Endometrial microvascular endothelial cells (primary cell): ENCODE results near the gene ASB6. TPM values are rescaled to one million over a fixed set of nuclear protein-coding genes. Genes with fewer than 3 reads are reported as not detected.

Source experiments
- in situ Hi-C: cut with HindIII; loops from 2 replicates; pipeline ENCODE4 v1.10.0; 2017; ENCODE audit warnings: low sequenced_read_pairs, low pct_unique_long_range_greater_than_20kb; ENCODE audit errors: inconsistent ontology term
- total RNA-seq: library from RNA; depleted of rRNA; stranded (reverse); fragments of >200 nt; gene quantifications from one replicate; pipeline ENCODE4 v1.2.3, GENCODE V29; 2015; ENCODE audit errors: inconsistent ontology term

Gene ASB6
- total RNA-seq, 1 donor from 2014 or later = 33.6 TPM

DNA sequence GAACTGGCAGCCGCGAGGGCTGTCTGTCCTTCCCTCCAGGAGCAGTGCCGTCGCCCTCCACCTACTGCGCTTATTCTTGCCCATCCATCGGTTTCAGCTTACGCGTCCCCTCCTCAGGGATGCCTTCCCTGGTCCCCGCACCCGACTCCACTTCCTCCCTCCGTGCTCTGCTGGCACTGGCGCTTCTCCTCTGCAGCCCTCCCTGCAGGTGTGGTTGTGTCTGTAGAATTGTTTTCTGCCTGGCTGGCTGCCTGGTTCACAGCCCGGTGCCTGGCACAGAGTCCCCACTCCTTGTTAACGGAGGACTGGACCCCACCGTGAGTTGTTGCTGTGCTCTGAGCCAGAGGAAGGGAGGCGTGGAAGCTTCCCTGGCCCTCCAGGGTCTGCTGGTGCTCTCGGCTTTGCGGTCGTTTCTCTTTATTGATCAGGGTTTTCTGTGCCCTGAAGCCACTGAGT lies 10.2 kb downstream of the ASB6 start:
- in situ Hi-C loops = no loop called here

DNA sequence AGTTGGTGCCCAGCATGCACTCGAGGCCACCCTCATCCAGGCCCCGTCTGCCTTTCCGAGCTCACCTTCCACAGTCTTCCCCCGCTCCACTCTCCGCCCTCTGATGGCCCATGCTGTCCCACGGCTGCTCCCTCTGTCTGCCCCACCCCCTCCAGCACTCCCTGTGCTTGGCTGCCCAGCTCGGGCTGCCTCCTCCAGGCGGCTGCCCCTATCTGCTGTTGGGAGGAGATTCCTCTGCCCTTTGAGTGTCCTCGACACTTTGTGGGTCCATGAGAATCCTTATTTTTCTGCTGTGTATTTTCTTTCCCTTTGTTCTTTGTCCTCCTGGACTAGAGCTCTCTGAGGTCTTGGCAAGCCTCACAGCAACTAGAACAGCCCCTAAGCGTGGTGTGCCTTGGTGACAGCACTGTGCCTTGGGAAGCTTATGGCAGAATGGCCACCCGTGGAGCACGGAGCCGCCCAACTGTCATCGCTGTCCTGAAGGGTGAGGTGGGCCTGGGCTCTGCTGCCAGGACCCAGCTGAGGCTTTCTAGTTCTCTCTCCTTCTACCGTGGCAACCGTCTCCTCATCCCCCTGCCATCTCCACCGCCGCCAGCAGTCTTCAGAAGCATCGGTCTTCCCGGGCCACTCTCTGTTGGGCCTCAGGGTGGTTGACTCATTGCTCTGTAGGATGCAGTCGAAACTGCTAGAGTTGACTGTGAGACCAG lies 10.8 kb downstream of the ASB6 start:
- in situ Hi-C loops = no loop called here

DNA sequence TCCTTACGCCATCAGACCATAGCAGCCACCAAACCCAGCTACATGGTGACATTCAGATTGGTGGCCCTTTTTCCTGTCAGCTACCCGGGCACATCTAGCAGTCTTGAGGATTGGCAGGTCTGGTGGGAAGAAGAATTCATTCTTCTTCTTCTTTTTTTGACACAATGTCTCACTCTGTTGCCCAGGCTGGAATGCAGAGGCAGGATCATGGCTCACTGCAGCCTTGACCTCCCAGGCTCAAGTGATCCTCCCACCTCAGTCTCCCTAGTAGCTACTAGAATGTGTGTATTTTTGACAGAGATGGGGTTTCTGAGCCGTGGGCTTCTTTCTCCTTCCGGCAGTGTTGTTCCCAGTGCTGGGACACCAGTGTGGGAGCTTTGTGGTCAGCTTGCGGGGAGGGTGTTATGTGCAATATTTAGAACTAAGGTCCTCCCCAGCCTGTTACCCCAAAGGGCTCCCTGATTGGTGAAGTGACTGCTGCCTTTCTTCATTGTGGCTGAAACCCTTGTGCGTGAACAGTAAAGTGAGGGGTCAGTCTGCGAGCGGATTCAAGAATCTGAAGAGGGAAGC lies 12.6 kb downstream of the ASB6 start:
- in situ Hi-C loops = loop anchor here (10.0 kb wide), 1 partner anchor 495 kb away; no protein-coding TSS in a partner anchor

DNA sequence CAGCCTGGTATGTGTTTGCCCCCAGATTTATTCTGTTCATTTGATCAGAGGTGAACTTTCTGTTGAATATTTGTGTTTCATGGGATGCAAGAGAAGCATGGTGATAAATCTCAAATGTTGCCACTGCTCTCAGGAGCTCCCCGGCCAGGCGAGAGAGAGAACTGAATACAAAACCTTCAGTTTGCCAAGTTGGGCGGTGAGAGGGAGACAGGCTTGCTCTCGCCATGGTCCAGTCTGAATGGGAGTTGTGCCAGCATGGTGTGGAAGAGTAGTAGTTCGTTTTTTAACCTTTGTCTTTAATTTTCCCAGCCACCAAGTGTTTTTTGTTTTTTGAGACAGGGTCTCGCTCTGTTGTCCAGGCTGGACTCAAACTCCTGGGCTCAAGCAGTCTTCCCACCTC lies 13.2 kb downstream of the ASB6 start:
- in situ Hi-C loops = loop anchor here (10.0 kb wide), 1 partner anchor 494 kb away; no protein-coding TSS in a partner anchor

DNA sequence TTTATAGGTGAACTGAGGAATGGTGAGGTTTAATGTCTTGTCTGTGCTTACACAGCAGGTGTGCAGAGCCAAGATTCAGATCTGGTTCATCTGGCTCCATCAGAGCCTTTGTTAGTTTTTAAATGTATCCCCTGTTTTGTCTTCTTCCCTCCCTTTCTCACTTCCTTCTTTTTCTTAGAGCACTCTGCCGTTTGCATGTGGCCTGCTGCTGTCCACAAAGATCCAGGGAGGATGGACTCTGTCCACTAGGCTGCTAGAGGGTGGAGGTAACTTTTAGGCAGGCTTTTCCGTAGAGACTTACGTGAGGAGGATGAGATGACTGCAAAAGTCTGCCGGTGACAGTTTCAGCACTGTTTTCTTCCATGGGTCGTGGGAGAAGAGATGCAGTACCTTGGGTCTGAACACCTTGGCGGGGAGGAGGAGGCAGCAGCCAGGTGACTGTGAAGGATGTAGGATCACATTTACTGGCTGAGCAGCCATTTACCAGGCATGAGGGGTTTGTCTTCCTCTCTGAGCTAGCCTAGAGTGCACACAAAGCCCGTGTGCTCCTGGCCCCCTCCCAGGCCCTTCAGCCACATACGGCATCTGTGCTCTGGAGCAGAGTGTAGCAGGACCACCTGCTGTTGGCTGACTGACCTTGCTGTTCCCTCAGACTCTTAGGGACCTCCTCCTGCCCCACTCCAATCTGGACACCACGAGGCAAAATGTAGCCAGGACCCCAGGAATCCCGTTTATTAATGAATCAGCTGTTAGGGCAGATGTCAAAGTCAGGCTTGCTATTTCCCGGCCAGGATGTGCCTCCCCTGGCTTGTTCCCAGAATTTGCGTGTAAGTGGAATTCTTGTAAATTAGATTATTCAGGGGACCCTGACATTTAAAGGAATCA lies 14.2 kb downstream of the ASB6 start:
- in situ Hi-C loops = loop anchor here (10.0 kb wide), 1 partner anchor 493 kb away; no protein-coding TSS in a partner anchor

DNA sequence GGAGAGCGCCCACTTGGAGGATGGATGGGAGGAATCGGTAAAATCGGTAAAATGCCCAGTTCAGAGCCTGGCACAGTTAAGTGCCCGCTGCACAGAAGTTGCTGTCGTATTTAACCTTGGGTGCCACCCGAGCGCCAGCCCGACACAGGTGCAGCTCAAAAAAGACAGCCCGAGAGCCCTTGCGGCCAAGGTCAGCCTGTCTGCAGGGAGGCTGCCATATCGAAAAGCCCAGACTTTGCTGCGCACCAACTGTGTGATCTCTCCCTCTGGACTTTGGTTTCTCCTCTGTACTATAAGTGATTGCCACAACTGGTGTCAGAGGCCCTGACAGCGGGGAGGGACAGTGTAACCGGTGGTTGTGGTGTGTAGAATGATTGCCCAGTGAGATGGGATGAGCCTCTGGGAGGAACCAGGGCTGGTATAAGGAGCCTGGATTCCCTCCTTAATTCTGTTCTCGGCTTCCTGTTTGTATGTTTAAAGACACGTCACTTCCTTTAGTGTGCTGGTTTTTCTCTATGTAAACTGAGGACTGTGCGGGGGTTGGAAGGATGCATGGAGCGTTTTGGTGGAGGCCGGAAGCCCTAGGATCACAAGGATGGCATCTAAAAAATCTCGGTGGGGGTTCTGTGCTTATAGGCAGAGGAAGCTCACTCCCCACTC lies 15.2 kb downstream of the ASB6 start:
- in situ Hi-C loops = loop anchor here (10.0 kb wide), 1 partner anchor 492 kb away; no protein-coding TSS in a partner anchor

DNA sequence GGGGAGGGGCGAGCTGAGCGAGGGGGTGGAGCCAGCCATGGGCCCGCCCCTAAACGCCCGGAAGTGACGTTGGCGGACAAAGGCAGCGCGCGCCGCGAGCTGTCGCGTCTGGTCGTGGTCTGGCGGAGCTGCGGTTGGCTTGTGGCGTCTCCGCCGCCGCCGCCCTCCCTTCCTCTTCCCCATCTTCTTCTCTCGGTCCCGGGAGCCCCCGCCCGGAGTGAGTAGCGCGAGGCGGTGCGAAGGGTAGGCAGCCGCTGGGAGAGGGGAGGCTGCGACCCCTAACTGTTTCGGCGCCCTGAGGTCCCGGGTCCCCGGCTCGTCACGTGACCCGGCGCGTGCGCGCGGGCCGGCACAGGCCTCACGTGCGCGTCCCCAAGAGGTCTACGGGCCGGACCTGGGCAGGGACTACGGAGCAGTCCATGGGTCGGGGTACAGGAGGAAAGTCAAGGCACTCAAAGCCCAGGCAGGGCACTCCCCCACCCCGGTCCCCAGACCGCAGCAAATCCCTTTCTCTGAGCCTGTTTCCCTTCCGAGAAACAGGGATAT lies 15.8 kb downstream of the ASB6 start, which contains the start of gene NTMT1:
Gene NTMT1 (plus strand): TSS at position 85 of the 546 bp plus-strand sequence. CDS start 6,541 bp downstream, outside the sequence.
- in situ Hi-C loops = loop anchor here (10.0 kb wide), 1 partner anchor 491 kb away; no protein-coding TSS in a partner anchor

DNA sequence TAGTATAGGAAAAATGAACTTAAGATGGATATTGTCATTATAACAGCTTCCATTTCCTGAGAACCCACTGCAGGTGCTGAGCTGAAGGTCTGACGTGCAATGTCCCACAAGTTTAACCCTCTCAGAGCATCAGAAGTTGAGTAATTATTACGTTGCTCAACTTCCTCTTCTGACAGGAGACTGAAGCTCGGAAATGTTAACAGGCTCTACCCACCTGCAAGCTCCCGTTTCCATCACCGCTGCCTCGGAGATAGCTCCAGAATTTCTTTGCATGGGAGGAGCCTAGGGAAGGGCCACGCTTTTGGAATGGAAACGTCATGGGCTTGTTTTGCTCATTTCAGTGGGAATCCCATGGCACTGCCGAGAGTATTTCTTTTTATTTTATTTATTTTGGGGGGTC lies 17.0 kb downstream of the ASB6 start:
- in situ Hi-C loops = loop anchor here (10.0 kb wide), 1 partner anchor 490 kb away; no protein-coding TSS in a partner anchor

DNA sequence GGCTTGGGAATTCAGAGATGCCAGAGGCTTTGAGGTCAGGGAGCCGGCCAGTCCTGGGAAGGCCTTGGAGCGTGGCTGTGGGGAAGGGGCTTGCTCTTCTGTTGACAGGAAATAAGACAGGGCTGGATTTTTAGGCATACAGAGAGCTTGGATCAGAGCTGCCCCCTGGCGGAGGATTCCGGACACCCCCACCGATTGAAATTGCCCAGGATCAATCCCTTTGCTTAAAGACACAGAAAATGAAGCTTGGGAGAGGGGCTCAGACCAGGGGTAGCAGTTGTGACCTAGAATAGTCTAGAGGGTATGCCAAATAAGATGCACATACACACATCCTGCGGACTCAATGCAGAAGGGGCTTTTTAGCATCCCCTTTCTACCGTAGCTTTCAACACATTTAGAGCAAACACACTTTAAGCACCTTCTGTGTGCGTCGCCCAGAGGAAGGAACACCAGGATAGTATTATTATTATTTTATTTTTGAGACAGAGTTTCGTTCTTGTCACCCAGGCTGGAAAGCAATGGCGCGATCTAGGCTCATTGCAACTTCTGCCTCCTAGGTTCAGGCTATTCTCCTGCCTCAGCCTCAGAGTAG lies 17.7 kb downstream of the ASB6 start:
- in situ Hi-C loops = loop anchor here (10.0 kb wide), 1 partner anchor 489 kb away; no protein-coding TSS in a partner anchor

DNA sequence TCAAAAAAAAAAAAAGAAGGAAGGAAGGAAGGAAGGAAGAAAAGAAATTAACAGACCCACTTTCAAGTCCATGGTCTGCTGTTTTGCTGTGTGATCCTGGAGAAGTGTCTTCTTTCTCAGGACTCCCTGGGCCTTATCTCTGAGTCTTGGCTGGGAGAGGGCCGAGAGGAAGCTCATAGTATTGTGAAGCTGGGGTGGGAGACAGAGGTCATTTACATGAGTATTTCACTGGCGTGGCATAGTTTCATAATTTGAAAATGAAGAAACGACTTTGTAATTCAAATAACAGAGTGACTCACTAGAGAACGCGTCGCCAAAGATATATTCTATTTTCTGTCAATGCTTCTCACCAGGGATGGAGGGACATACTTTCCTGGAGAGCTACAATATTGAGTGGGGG lies 18.6 kb downstream of the ASB6 start:
- in situ Hi-C loops = loop anchor here (10.0 kb wide), 1 partner anchor 489 kb away; no protein-coding TSS in a partner anchor

DNA sequence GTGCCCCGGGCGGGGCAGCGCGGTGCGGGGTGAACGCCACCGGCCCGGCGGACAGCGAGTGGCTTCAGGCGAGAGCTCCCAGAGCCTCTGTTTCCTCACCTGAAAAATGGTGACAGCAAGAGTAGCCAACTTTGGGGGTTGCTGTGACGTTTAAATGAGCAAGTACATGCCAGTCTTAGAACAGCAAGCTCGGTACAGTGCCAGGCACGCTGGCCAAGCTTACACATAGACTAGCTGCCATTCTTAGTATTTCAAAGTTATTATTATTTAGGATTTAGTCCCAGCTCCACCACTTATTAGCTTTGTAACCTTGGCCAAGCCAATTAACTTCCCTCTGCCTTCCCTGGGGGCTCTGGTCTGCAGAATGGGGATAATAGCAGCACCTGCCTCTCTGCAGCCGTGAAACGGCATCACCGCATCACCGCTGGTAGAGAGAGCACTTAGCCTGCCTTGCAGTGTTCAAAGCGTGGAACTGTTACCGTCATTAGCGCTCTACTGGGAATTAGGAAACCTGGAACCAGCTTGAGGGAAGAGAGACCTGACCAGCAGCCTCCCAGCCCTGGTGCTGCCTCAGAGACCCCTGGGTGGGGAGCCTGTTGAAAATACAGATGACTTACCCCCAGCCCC lies 21.2 kb downstream of the ASB6 start, which contains the start of gene C9orf50:
Gene C9orf50 (minus strand): TSS at position 433 of the 627 bp plus-strand sequence. CDS start 527 bp downstream, outside the sequence.
- in situ Hi-C loops = loop anchor here (10.0 kb wide), 1 partner anchor 486 kb away; no protein-coding TSS in a partner anchor

DNA sequence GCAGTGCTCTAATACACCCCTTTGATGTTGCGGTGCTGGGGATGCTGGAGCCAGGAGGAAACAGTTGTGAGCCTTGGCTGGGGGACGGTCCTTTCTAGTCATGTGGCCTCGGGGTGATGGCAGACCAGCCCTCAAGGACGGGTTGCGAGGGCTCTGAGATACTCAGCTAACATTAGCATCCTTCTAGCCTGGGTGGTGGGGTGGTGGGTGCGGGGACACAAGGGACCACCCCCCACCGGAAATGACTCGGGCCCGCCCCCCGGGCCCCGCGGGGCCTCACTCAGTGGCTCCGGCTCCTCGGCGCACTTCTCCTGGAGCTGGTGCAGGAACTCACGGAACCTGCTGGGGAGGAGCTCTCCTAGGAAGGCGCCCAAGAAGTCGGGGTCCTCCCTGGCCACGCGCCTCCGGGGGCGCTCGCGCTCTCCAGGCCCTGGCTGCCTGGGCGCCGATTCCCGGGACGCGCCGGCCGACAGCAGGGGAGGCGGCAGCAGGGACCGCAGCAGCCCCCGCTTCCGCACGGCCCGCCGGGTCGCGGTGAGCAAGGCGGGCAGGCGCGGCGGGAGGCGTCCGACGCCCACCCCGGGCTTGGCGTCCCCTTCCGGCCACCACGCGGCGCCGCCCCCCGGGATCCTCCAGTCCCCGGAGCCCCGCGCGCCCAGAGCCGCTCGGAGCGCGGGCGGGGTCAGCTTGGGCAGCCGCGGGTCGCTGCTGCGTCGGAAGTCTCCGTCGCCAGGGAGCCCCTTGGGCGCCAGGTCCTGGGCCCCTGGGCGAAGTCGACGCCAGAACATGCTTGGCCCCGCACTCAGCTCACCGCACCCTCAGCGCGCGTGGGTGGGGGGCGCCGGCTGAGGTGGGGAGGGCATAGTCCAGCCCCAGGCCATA lies 21.9 kb downstream of the ASB6 start:
- in situ Hi-C loops = loop anchor here (10.0 kb wide), 1 partner anchor 485 kb away; no protein-coding TSS in a partner anchor

DNA sequence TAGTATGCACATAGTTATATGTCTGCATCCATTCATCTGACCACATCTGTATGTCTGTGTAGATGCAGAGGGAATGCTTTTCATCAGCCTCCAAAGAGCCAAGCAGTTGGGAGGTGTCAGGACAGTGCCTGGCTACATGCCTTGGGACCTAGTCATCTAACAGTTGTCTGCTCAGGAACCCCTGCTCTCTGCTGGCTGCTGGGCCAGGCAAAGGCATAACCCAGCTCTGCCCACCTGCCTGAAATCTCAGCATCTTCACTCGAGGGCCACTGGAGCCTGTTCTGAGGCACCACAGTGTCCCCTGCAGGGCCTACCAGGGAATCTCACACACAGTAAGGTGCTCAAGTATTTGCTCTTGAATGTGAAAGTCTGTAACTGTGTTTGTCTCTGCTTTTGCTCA lies 24.8 kb downstream of the ASB6 start:
- in situ Hi-C loops = no loop called here

DNA sequence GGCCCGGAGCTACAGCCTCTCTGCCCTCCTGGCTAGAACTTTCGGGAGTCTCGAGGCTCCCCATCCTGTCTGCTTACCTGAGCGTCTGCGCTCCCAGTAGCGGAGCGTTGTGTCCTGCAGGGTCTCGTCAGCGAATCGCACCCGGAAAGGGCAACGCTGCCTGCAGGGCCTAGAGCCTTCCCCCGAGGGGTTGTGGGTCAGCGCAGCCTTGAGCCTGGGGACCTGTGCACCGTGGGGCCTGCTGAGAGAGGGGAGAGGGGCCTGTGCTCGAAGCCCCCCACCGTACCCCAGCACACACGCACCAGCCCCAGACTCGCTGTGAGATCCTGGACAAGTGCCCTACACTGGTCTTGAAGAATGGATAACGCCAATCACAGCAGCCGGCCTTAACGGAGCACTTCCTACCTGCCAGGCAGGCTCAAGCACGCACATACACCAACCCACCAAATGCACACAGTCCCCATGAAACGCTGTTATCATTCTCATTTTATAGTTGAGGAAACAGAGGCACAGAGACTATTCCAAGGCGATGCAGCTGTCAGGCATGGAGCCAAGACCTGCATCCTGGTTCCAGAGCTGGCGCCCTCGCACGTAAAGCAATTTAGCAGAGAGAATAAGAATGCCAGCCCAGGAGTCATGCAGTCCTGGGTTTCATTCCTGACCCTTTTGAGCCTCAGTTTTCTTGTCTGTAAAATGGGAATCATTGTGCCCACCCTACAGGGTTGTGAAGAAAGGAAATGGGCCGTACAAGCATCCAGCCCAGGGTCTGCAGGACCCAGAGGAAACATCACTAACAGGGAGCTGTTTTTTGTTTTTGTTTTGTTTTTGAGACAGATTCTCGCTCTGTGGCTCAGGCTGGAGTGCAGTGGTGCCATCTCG lies 26.3 kb downstream of the ASB6 start:
- in situ Hi-C loops = no loop called here

DNA sequence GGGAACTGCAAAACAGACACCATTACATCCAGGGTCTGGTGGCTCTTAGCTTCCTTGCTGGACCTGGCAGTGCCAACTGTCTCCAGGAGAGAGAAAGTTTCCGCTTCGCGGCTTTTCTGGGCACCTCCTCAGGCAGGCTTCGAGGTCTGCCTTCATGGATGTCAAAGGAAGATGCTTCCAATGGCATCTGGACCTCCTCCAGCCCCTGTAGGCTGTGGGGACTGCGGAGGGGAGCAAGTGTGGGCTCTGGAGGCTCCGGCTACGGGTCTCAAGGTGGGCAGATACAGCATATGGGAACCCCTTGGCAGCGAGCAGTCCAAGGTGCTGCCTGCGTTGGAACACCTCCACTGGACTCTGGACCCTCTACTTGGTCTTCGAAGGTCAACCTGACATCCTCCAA lies 27.0 kb downstream of the ASB6 start:
- in situ Hi-C loops = no loop called here
